ENCODE results near the gene AATK.

GRCh38 chr17:81200201-81200600 lies 34.2 kb upstream of the AATK start:
- no peak for TF ChIP-seq CTCF (IDR thresholded peaks at IDR 0.05 in 8 of 11, conservative IDR thresholded peaks at IDR 0.05 in 3 of 11)
- no peak for TF ChIP-seq POLR2A (IDR thresholded peaks at IDR 0.05)
- TF ChIP-seq POLR2AphosphoS5 (IDR thresholded peaks at IDR 0.05): no peak
